GM12891 (cell line): ENCODE results near the gene FOXK1.

ENCODE experiments used
- PAX5 ChIP-seq: IDR thresholded peaks from 2 replicates; pipeline ENCODE4 v1.6.1; 2011; ENCODE audit warnings: low read length, moderate library complexity, mild to moderate bottlenecking; ENCODE audit not compliant: insufficient read depth, severe bottlenecking
- POLR2A ChIP-seq: IDR thresholded peaks from 2 replicates; pipeline ENCODE4 v1.6.1; 2011; ENCODE audit warnings: low read depth, low read length, control low read depth
- POLR2AphosphoS5 ChIP-seq: IDR thresholded peaks from 2 replicates; pipeline ENCODE4 v1.6.1; 2011; ENCODE audit warnings: low read depth, low read length, control low read depth
- POU2F2 ChIP-seq: IDR thresholded peaks from 2 replicates; pipeline ENCODE4 v1.6.1; 2011; ENCODE audit warnings: low read depth, mild to moderate bottlenecking, control low read depth, low read length, moderate library complexity
- SPI1 ChIP-seq: IDR thresholded peaks from 2 replicates; pipeline ENCODE4 v1.6.1; 2011; ENCODE audit warnings: low read depth, low read length, control low read depth
- TAF1 ChIP-seq: IDR thresholded peaks from 2 replicates; pipeline ENCODE4 v1.6.1; 2011; ENCODE audit warnings: low read depth, low read length, control low read depth

GRCh38 chr7:4729266-4729665, 47.2 kb downstream of the FOXK1 start:
- TF ChIP-seq TAF1 (no peak), POLR2A (no peak), POLR2AphosphoS5 (no peak), SPI1 (no peak), PAX5 (no peak), POU2F2 (no peak)
